GM13977 (cell line): ENCODE data around the gene MLKL.
"Not testable (repeated sequence)": the region's sequence is repeated elsewhere in the genome, so short reads cannot be mapped to it uniquely, and the experiment has no call there.

Experiments used
- DNase-seq: peaks from one replicate; pipeline ENCODE4 v3.0.0; 2012; ENCODE audit warnings: low spot score
- CTCF ChIP-seq: IDR thresholded peaks from 2 replicates; pipeline ENCODE4 v1.5.1; 2012; ENCODE audit warnings: mild to moderate bottlenecking, control low read depth; ENCODE audit not compliant: insufficient read depth; ENCODE audit errors: extremely low read depth, missing control alignments
- in situ Hi-C: fragments of 300-500 bp; cut with MboI; formaldehyde crosslinking; loops from one replicate; pipeline ENCODE4 v1.12.0; 2022; ENCODE audit warnings: low sequenced_read_pairs, low pct_unique_long_range_greater_than_20kb, mixed read lengths, inconsistent platforms; ENCODE audit not compliant: unreplicated experiment

MLKL gene

GRCh38 chr16:74680681-74681080 is 20.0 kb downstream of the MLKL start:
- in situ Hi-C loops = no loop called here
- no peak for DNase-seq

GRCh38 chr16:74679983-74680382 is 20.7 kb downstream of the MLKL start:
- in situ Hi-C loops = no loop called here
- no peak for DNase-seq
- TF ChIP-seq CTCF = no peak

More at GRCh38 chr16:74680681-74681080, 20.0 kb downstream of the MLKL start:
- TF ChIP-seq CTCF = no peak

- in situ Hi-C loops = no loop called here
- no peak for TF ChIP-seq CTCF
- no peak for DNase-seq
Observed at GRCh38 chr16:74677868-74678267, 22.8 kb downstream of the MLKL start.

GRCh38 chr16:74673876-74674275 is 26.8 kb downstream of the MLKL start:
- in situ Hi-C loops = no loop called here
- no peak for TF ChIP-seq CTCF
- DNase-seq = no peak

- DNase-seq, in situ Hi-C loops: not testable (repeated sequence)
Observed at GRCh38 chr16:74668877-74669276, 31.8 kb downstream of the MLKL start.

- TF ChIP-seq CTCF = no peak
- DNase-seq = peak; percentile 17
- in situ Hi-C loops = no loop called here
Observed at GRCh38 chr16:74667255-74667700, 33.4 kb downstream of the MLKL start.

GRCh38 chr16:74666425-74667254 is 34.0 kb downstream of the MLKL start, which contains the start of gene RFWD3:
Gene RFWD3 (minus strand): TSS chr16:74666877. CDS start chr16:74661449, 5,428 bp downstream.
- TF ChIP-seq CTCF = no peak
- in situ Hi-C loops = no loop called here

More at GRCh38 chr16:74666425-74667254, 34.0 kb downstream of the MLKL start, which contains the start of gene RFWD3:
- DNase-seq = peak; percentile 99
